ENCODE results near the gene CDH4.

Gene CDH4

GRCh38 chr20:61253640-61254511 lies 1.8 kb downstream of the CDH4 start:
- Histone ChIP-seq H3K27me3 (ENCODE audit: low read length) (no peaks in the 10 kb centered on the region), H3K9ac (ENCODE audit: low read length) (no peak overlapping the region), H3K4me3 (ENCODE audit: insufficient read depth, low read length, poor library complexity, severe bottlenecking) (no peak overlapping the region), H3F3A (ENCODE audit: insufficient read depth) (no peaks in the 10 kb centered on the region), H3K27ac (ENCODE audit: low read depth, low read length) (no peak overlapping the region), H4K20me1 (ENCODE audit: low read depth, low read length) (no peaks in the 10 kb centered on the region), H3K4me2 (ENCODE audit: low read depth, low read length, poor library complexity, severe bottlenecking) (no peak overlapping the region), H3K9me2 (replicated peaks; ENCODE audit: insufficient read depth, low read length) (no peaks in the 10 kb centered on the region), H2AFZ (ENCODE audit: low read depth, low read length, severe bottlenecking) (no peak overlapping the region), H3K79me2 (ENCODE audit: insufficient read depth, low read length) (no peaks in the 10 kb centered on the region), H3K36me3 (ENCODE audit: low read length) (no peaks in the 10 kb centered on the region), H3K9me3 (ENCODE audit: insufficient read depth, low read length) (no peaks in the 10 kb centered on the region)
- TF ChIP-seq EZH2phosphoT487 (conservative IDR thresholded peaks at IDR 0.05; ENCODE audit: low read length) (no peak), CTCF (IDR thresholded peaks at IDR 0.05; ENCODE audit: insufficient read depth, low read length, poor library complexity, severe bottlenecking) (no peak)

- Histone ChIP-seq H3K4me2 (ENCODE audit: low read depth, low read length, poor library complexity, severe bottlenecking) (no peak overlapping the region), H3K27me3 (ENCODE audit: low read length) (no peaks in the 10 kb centered on the region)
Observed at GRCh38 chr20:61254881-61255626, 3.0 kb downstream of the CDH4 start.

DNA sequence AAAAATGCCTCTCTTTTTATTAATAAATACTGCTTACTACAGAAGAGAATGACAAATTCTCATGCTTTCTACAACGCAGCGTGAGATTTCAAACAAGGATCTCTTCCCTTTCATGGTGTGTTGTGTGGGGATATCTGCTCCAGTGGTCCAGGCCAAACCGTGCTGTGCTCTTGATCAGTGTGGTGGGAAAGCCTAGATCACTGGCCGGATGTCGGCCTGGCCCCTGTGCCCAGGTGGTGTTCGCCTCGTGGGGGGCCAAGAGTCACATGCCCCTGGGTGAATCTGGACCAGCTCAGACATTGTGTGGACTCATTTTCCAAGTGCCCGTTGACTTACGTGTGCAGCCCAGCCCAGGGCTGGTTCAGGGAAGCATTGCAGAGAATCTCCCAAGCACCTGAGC lies 4.3 kb downstream of the CDH4 start:
- Histone ChIP-seq H3K27ac (ENCODE audit: low read depth, low read length) (no peak overlapping the region), H3K27me3 (ENCODE audit: low read length) (no peaks in the 10 kb centered on the region), H2AFZ (ENCODE audit: low read depth, low read length, severe bottlenecking) (no peak overlapping the region), H3K9ac (ENCODE audit: low read length) (no peak overlapping the region), H4K20me1 (ENCODE audit: low read depth, low read length) (no peaks in the 10 kb centered on the region), H3K4me2 (ENCODE audit: low read depth, low read length, poor library complexity, severe bottlenecking) (no peak overlapping the region), H3K9me3 (ENCODE audit: insufficient read depth, low read length) (no peaks in the 10 kb centered on the region), H3K79me2 (ENCODE audit: insufficient read depth, low read length) (no peaks in the 10 kb centered on the region), H3K36me3 (ENCODE audit: low read length) (no peaks in the 10 kb centered on the region), H3F3A (ENCODE audit: insufficient read depth) (no peaks in the 10 kb centered on the region), H3K9me2 (replicated peaks; ENCODE audit: insufficient read depth, low read length) (no peaks in the 10 kb centered on the region), H3K4me3 (ENCODE audit: insufficient read depth, low read length, poor library complexity, severe bottlenecking) (no peak overlapping the region)
- TF ChIP-seq EZH2phosphoT487 (conservative IDR thresholded peaks at IDR 0.05; ENCODE audit: low read length) (no peak), CTCF (IDR thresholded peaks at IDR 0.05; ENCODE audit: insufficient read depth, low read length, poor library complexity, severe bottlenecking) (no peak)

More at GRCh38 chr20:61254881-61255626, 3.0 kb downstream of the CDH4 start:
- H3K27ac ChIP-seq (ENCODE audit: low read depth, low read length): no peak overlapping the region
- H3K4me3 ChIP-seq (ENCODE audit: insufficient read depth, low read length, poor library complexity, severe bottlenecking): no peak overlapping the region
- no peak overlapping the region for H3K9ac ChIP-seq (ENCODE audit: low read length)
- H4K20me1 ChIP-seq (ENCODE audit: low read depth, low read length): no peaks in the 10 kb centered on the region
- no peak overlapping the region for H2AFZ ChIP-seq (ENCODE audit: low read depth, low read length, severe bottlenecking)
- H3K79me2 ChIP-seq (ENCODE audit: insufficient read depth, low read length): no peaks in the 10 kb centered on the region
- H3K9me3 ChIP-seq (ENCODE audit: insufficient read depth, low read length): no peaks in the 10 kb centered on the region
- H3K36me3 ChIP-seq (ENCODE audit: low read length): no peaks in the 10 kb centered on the region
- H3K9me2 ChIP-seq (replicated peaks; ENCODE audit: insufficient read depth, low read length): no peaks in the 10 kb centered on the region
- TF ChIP-seq EZH2phosphoT487 (conservative IDR thresholded peaks at IDR 0.05; ENCODE audit: low read length): no peak
- TF ChIP-seq CTCF (IDR thresholded peaks at IDR 0.05; ENCODE audit: insufficient read depth, low read length, poor library complexity, severe bottlenecking): no peak
- H3F3A ChIP-seq (ENCODE audit: insufficient read depth): no peaks in the 10 kb centered on the region
